H1 (cell line): ENCODE results near the gene MAPKAPK2. TPM values are rescaled to one million over a fixed set of nuclear protein-coding genes. Genes with fewer than 3 reads are reported as not detected.

ENCODE experiments used
- CTCF ChIA-PET: fragments of 300-600 bp; sonication (Branson Sonifier 250); formaldehyde crosslinking; loops from one replicate; lab custom pipeline; 2021; ENCODE audit not compliant: partially characterized antibody; lab: Charles Lee
- POLR2A ChIA-PET: fragments of 300-600 bp; sonication (Branson Sonifier 250); formaldehyde crosslinking; loops from one replicate; lab custom pipeline; 2021; ENCODE audit warnings: inconsistent platforms; ENCODE audit not compliant: partially characterized antibody; lab: Charles Lee
- DNase-seq, 2 experiments: peaks; one replicate each; pipeline versions ENCODE4 v3.0.0 to v3.0.0-alpha.2; 2010 to 2022; ENCODE audit warnings: low spot score in 2 of 2, low read depth in 1 of 2, mixed read lengths in 1 of 2
- FAIRE-seq: peaks from 2 replicates; lab custom pipeline; 2011; peaks lifted over from hg19 to GRCh38; lab: Jason Lieb, UNC
- H2AFZ ChIP-seq: 2 replicates; pipeline ENCODE4 v1.8.1; 2012; ENCODE audit warnings: low read length, inconsistent platforms
- H2AK5ac ChIP-seq: 2 replicates; pipeline ENCODE4 v1.6.1; 2013; ENCODE audit warnings: low read depth, low read length
- H2BK120ac ChIP-seq: replicated peaks from 2 replicates; pipeline ENCODE3; 2013; ENCODE audit warnings: low read depth, low read length, inconsistent platforms
- H2BK12ac ChIP-seq: 2 replicates; pipeline ENCODE4 v1.6.1; 2013; ENCODE audit warnings: low read depth, low read length
- H2BK15ac ChIP-seq: 2 replicates; pipeline ENCODE4 v1.6.1; 2013; ENCODE audit warnings: low read length
- H2BK20ac ChIP-seq: 2 replicates; pipeline ENCODE4 v1.6.1; 2013; ENCODE audit warnings: low read length
- H2BK5ac ChIP-seq: 2 replicates; pipeline ENCODE4 v1.6.1; 2013; ENCODE audit warnings: low read depth, low read length
- H3K14ac ChIP-seq: 2 replicates; pipeline ENCODE4 v1.6.1; 2013; ENCODE audit warnings: inconsistent platforms; ENCODE audit not compliant: insufficient read length
- H3K18ac ChIP-seq: 2 replicates; pipeline ENCODE4 v1.6.1; 2013; ENCODE audit warnings: low read length; ENCODE audit errors: extremely low read depth
- H3K23ac ChIP-seq: 2 replicates; pipeline ENCODE4 v1.6.1; 2013; ENCODE audit warnings: inconsistent platforms; ENCODE audit not compliant: insufficient read length
- H3K23me2 ChIP-seq: 2 replicates; pipeline ENCODE4 v1.6.1; 2013; ENCODE audit warnings: low read depth, low read length
- H3K27ac ChIP-seq: 2 replicates; pipeline ENCODE4 v1.6.1; 2011; ENCODE audit warnings: low read depth, low read length, inconsistent platforms
- H3K27me3 ChIP-seq, 4 experiments: replicated peaks in 1 of 4; 1 replicate in 1 of 4; 2 replicates in 3 of 4; pipeline versions ENCODE4 v1.6.1 to v1.8.1; 2011 to 2013; ENCODE audit warnings: low read length in 3 of 4, mild to moderate bottlenecking in 3 of 4, inconsistent platforms in 2 of 4, mixed read lengths in 2 of 4, moderate library complexity in 1 of 4; ENCODE audit not compliant: control insufficient read depth in 3 of 4, insufficient read depth in 3 of 4; ENCODE audit errors: extremely low read depth in 1 of 4
- H3K36me3 ChIP-seq, 4 experiments: 2 replicates each; pipeline versions ENCODE4 v1.6.1 to v1.8.1; 2011 to 2013; ENCODE audit warnings: mild to moderate bottlenecking in 4 of 4, low read length in 3 of 4, moderate library complexity in 2 of 4, control low read depth in 1 of 4, inconsistent platforms in 1 of 4; ENCODE audit not compliant: insufficient read depth in 4 of 4, control insufficient read depth in 2 of 4
- H3K4ac ChIP-seq: replicated peaks from 2 replicates; pipeline ENCODE3; 2013; ENCODE audit warnings: low read length, low read depth, mixed read lengths, inconsistent platforms; ENCODE audit not compliant: insufficient read length
- H3K4me1 ChIP-seq, 4 experiments: replicated peaks in 1 of 4; 1 replicate in 1 of 4; 2 replicates in 3 of 4; pipeline versions ENCODE4 v1.6.1 to v1.8.1; 2011 to 2013; ENCODE audit warnings: low read length in 3 of 4, inconsistent platforms in 2 of 4, mixed read lengths in 1 of 4; ENCODE audit not compliant: insufficient read depth in 4 of 4, control insufficient read depth in 3 of 4
- H3K4me2 ChIP-seq, 2 experiments: 2 replicates each; pipeline versions ENCODE4 v1.6.1 to v1.8.1; 2011 to 2013; ENCODE audit warnings: low read depth in 2 of 2, low read length in 2 of 2, control low read depth in 1 of 2, inconsistent platforms in 1 of 2, mild to moderate bottlenecking in 1 of 2; ENCODE audit not compliant: insufficient read depth in 1 of 2
- H3K4me3 ChIP-seq, 4 experiments: fragments of 200-600, 300-600 bp in 1 of 4; sonication (generic), shearing (Covaris generic), sonication (Bioruptor Twin) in 1 of 4; 2 replicates each; pipeline versions ENCODE4 v1.5.1 to v1.8.1; 2011 to 2016; ENCODE audit warnings: low read length in 4 of 4, low read depth in 3 of 4, control low read depth in 2 of 4, inconsistent platforms in 2 of 4, mild to moderate bottlenecking in 2 of 4, mixed read lengths in 1 of 4, moderate library complexity in 1 of 4; ENCODE audit not compliant: insufficient read depth in 2 of 4; ENCODE audit errors: extremely low read depth in 1 of 4
- H3K56ac ChIP-seq: replicated peaks from 2 replicates; pipeline ENCODE3; 2013; ENCODE audit warnings: low read depth, mild to moderate bottlenecking, mixed read lengths, low read length, inconsistent platforms; ENCODE audit not compliant: insufficient read length
- H3K79me1 ChIP-seq: 2 replicates; pipeline ENCODE4 v1.6.1; 2013; ENCODE audit warnings: low read depth, low read length, control low read depth
- H3K79me2 ChIP-seq, 2 experiments: 2 replicates each; pipeline versions ENCODE4 v1.6.1 to v1.8.1; 2012 to 2013; ENCODE audit warnings: low read length in 2 of 2, mild to moderate bottlenecking in 2 of 2, inconsistent platforms in 1 of 2; ENCODE audit not compliant: insufficient read depth in 2 of 2, control insufficient read depth in 1 of 2
- H3K9ac ChIP-seq, 4 experiments: replicated peaks in 1 of 4; 1 replicate in 1 of 4; 2 replicates in 3 of 4; pipeline versions ENCODE4 v1.6.1 to v1.8.1; 2011 to 2013; ENCODE audit warnings: low read depth in 3 of 4, low read length in 3 of 4, control low read depth in 2 of 4, mild to moderate bottlenecking in 2 of 4, moderate library complexity in 2 of 4, inconsistent platforms in 1 of 4; ENCODE audit errors: extremely low read depth in 1 of 4
- H3K9me3 ChIP-seq, 2 experiments: 2 replicates each; pipeline versions ENCODE4 v1.6.1 to v1.8.1; 2012 to 2013; ENCODE audit warnings: mild to moderate bottlenecking in 2 of 2, moderate library complexity in 2 of 2, control low read depth in 1 of 2, inconsistent platforms in 1 of 2, low read depth in 1 of 2, low read length in 1 of 2, mixed read lengths in 1 of 2; ENCODE audit not compliant: insufficient read depth in 2 of 2
- H4K20me1 ChIP-seq, 2 experiments: replicated peaks in 1 of 2; 2 replicates each; pipeline versions ENCODE3 to v1.8.1; 2011 to 2013; ENCODE audit warnings: inconsistent platforms in 2 of 2, low read length in 2 of 2, mild to moderate bottlenecking in 1 of 2; ENCODE audit not compliant: insufficient read depth in 2 of 2, control insufficient read depth in 1 of 2
- H4K5ac ChIP-seq: 2 replicates; pipeline ENCODE4 v1.6.1; 2013; ENCODE audit warnings: low read length, low read depth, mixed read lengths, inconsistent platforms; ENCODE audit not compliant: insufficient read length
- H4K8ac ChIP-seq: 2 replicates; pipeline ENCODE4 v1.8.0; 2013; ENCODE audit warnings: mild to moderate bottlenecking, moderate library complexity, low read length, inconsistent platforms; ENCODE audit not compliant: insufficient read depth; ENCODE audit errors: extremely low read depth
- H4K91ac ChIP-seq: replicated peaks from 2 replicates; pipeline ENCODE3; 2013; ENCODE audit warnings: low read length, mixed read lengths, inconsistent platforms; ENCODE audit not compliant: insufficient read length
- ASH2L ChIP-seq: fragments of 200-600, 300-600 bp; sonication (generic); IDR thresholded peaks from one replicate; pipeline ENCODE4 v1.7.1; 2017; ENCODE audit warnings: low read length
- EGR1 ChIP-seq: IDR thresholded peaks from 2 replicates; pipeline ENCODE4 v1.6.1; 2011; ENCODE audit warnings: low read depth, low read length, borderline replicate concordance
- EZH2 ChIP-seq: fragments of 200-600 bp; sonication (generic); IDR thresholded peaks from 2 replicates; pipeline ENCODE4 v1.7.1; 2012; ENCODE audit warnings: low read depth, mild to moderate bottlenecking, moderate library complexity, low read length, inconsistent platforms; ENCODE audit not compliant: severe bottlenecking
- HDAC2 ChIP-seq, 2 experiments: fragments of 300-600 bp in 1 of 2; sonication (generic) in 1 of 2; IDR thresholded peaks; 2 replicates each; pipeline ENCODE4 v1.6.1; 2011 to 2012; ENCODE audit warnings: low read depth in 2 of 2, low read length in 2 of 2, mild to moderate bottlenecking in 2 of 2, moderate library complexity in 2 of 2, borderline replicate concordance in 1 of 2, inconsistent platforms in 1 of 2
- MAFK ChIP-seq: IDR thresholded peaks from 2 replicates; pipeline ENCODE4 v1.6.1; 2012; ENCODE audit warnings: low read depth, mild to moderate bottlenecking, improper control_type of control experiment, low read length
- NRF1 ChIP-seq: IDR thresholded peaks from 2 replicates; pipeline ENCODE4 v1.6.1; 2011; ENCODE audit warnings: mild to moderate bottlenecking, low read depth, low read length, improper control_type of control experiment
- RBBP5 ChIP-seq: IDR thresholded peaks from 2 replicates; pipeline ENCODE4 v1.7.1; 2012; ENCODE audit warnings: low read depth, mild to moderate bottlenecking, inconsistent platforms, low read length, moderate library complexity, borderline replicate concordance
- RFX5 ChIP-seq: IDR thresholded peaks from 2 replicates; pipeline ENCODE4 v1.6.1; 2011; ENCODE audit warnings: low read depth, low read length, improper control_type of control experiment, borderline replicate concordance
- RNF2 ChIP-seq: fragments of 200-900, 300-1000 bp; sonication (generic); IDR thresholded peaks from 2 replicates; pipeline ENCODE4 v1.7.1; 2016; ENCODE audit warnings: borderline replicate concordance, low read depth, mild to moderate bottlenecking, antibody characterized with exemption, low read length; ENCODE audit not compliant: poor library complexity, severe bottlenecking; ENCODE audit errors: missing control alignments
- SP1 ChIP-seq: IDR thresholded peaks from 2 replicates; pipeline ENCODE4 v1.6.1; 2011; ENCODE audit warnings: low read depth, low read length
- SP2 ChIP-seq: IDR thresholded peaks from 2 replicates; pipeline ENCODE4 v1.6.1; 2012; ENCODE audit warnings: mild to moderate bottlenecking, low read length, inconsistent platforms
- TCF12 ChIP-seq: IDR thresholded peaks from 2 replicates; pipeline ENCODE4 v1.6.1; 2011; ENCODE audit warnings: low read depth, mild to moderate bottlenecking, low read length
- WGBS, 2 experiments: shearing (Covaris generic) in 1 of 2; methylation state at CpG; one replicate each; pipeline versions ENCODE4 v1.1.6 to v1.1.7; 2013 to 2015; ENCODE audit warnings: low lambda C conversion rate in 2 of 2, mixed read lengths in 2 of 2, inconsistent platforms in 1 of 2, low coverage in 1 of 2, missing lambda C conversion rate in 1 of 2; ENCODE audit not compliant: insufficient replicate concordance in 2 of 2, insufficient coverage in 1 of 2, insufficient read length in 1 of 2; ENCODE audit errors: extremely low coverage in 1 of 2, missing lambda C conversion rate in 1 of 2; 5-methylcytosine and 5-hydroxymethylcytosine counted together
- polyA plus RNA-seq, 7 experiments: library from polyadenylated mRNA; depleted of rRNA in 3 of 7; stranded (reverse) in 5 of 7; unstranded in 2 of 7; fragments of >200 nt in 5 of 7; fragments of 200-250 nt in 2 of 7; gene quantifications; 1 replicate in 5 of 7; 2 replicates in 1 of 7; 4 replicates in 1 of 7; pipeline versions ENCODE4 v1.2.1 to v1.2.3, GENCODE V29; 2011 to 2013; ENCODE audit warnings: missing spikeins in 2 of 7, mixed read lengths in 2 of 7
- total RNA-seq: library from RNA; stranded (reverse); fragmentation: NEBNext Ultra II Directional; extraction: Animal tissue kit (Norgen Biotek cat#: 25700); gene quantifications from 2 replicates; pipeline ENCODE4 v1.2.1, GENCODE V29; 2021

MAPKAPK2 gene
- total and polyA plus RNA-seq, 2 of the 8 experiments (the other 6 are each of a cell fraction or from before 2014, with no cell fraction given) = 27.5 to 44.9 TPM

- WGBS, 2 experiments = 77% methylated on average over 7 of the region's 7 CpGs; no CpG with 5 or more reads in 1 of the 2 experiments
- Histone ChIP-seq H3K14ac (no peak overlapping the region), H3K27ac (no peak overlapping the region), H3K27me3 (0 out of 7 replicates have a peak, but pooled peaks cover 0 to 2% (median 0%) of the 10 kb centered on the region in 4 experiments), H2BK120ac (no peak overlapping the region), H3K36me3 (no peaks in the 10 kb centered on the region), H3K79me1 (no peaks in the 10 kb centered on the region), H3K4me1 (no peaks in the 10 kb centered on the region; a peak in 1 of 7 replicates), H3K9me3 (no peaks in the 10 kb centered on the region), H3K4me3 (no peak overlapping the region), H3K18ac (no peak overlapping the region), H3K4me2 (no peak overlapping the region), H4K8ac (no peak overlapping the region), H4K5ac (no peak overlapping the region), H3K79me2 (no peaks in the 10 kb centered on the region), H3K56ac (no peak overlapping the region), H2BK12ac (no peak overlapping the region), H2AK5ac (no peak overlapping the region), H4K20me1 (no peaks in the 10 kb centered on the region), H2BK15ac (no peak overlapping the region), H3K4ac (no peak overlapping the region), H3K23me2 (no peaks in the 10 kb centered on the region; the same call in 1 of the 2 replicates), H3K23ac (no peak overlapping the region), H2BK20ac (no peak overlapping the region), H4K91ac (no peak overlapping the region), H2AFZ (no peak overlapping the region), H3K9ac (no peak overlapping the region), H2BK5ac (no peak overlapping the region)
- FAIRE-seq = no peak
- ChIA-PET POLR2A (no interaction called here), CTCF (interaction anchor here (1.0 to 5.7 kb wide), 5 partner anchors 12 to 138 kb away, joined by 3 to 22 read pairs (median 5); no protein-coding TSS in a partner anchor)
- no peak for DNase-seq
- no peak for TF ChIP-seq RBBP5
- no peak for TF ChIP-seq TCF12
- no peak for TF ChIP-seq RFX5
- TF ChIP-seq SP2 = no peak
- no peak for TF ChIP-seq NRF1
- TF ChIP-seq MAFK = no peak
- no peak for TF ChIP-seq EZH2
- no peak for TF ChIP-seq RNF2
- TF ChIP-seq SP1 = no peak
- TF ChIP-seq ASH2L = no peak
- TF ChIP-seq EGR1 = no peak
- no peak for TF ChIP-seq HDAC2 (IDR thresholded peaks at IDR 0.05; ENCODE audit: borderline replicate concordance in 1 of 2, low read depth in 2 of 2, low read length in 2 of 2)
These were observed 93.3 kb downstream of the MAPKAPK2 start for GRCh38 chr1:206778031-206778430.
